HEK293T (cell line): ENCODE measurements around the gene PPARGC1A.

ENCODE experiments used
- ARNT ChIP-seq: fragments of 450-650 bp; IDR thresholded peaks from 2 replicates; pipeline ENCODE4 v1.6.1; 2017; ENCODE audit warnings: mild to moderate bottlenecking
- CTBP1 ChIP-seq: fragments of 450-650 bp; IDR thresholded peaks from 2 replicates; pipeline ENCODE4 v1.6.1; 2016; ENCODE audit warnings: borderline replicate concordance
- ELF4 ChIP-seq: fragments of 450-650 bp; IDR thresholded peaks from 2 replicates; pipeline ENCODE4 v1.6.1; 2017; ENCODE audit warnings: antibody characterized with exemption
- FOXM1 ChIP-seq: fragments of 450-650 bp; IDR thresholded peaks from 2 replicates; pipeline ENCODE4 v1.6.1; 2017; ENCODE audit warnings: mild to moderate bottlenecking, borderline replicate concordance
- LEF1 ChIP-seq: fragments of 450-650 bp; IDR thresholded peaks from 2 replicates; pipeline ENCODE4 v1.6.1; 2017; ENCODE audit warnings: mild to moderate bottlenecking, borderline replicate concordance

GRCh38 chr4:23788027-23788426 lies 101.8 kb downstream of the PPARGC1A start:
- no peak for TF ChIP-seq FOXM1
- TF ChIP-seq CTBP1, result no peak
- no peak for TF ChIP-seq LEF1
- TF ChIP-seq ARNT, result no peak
- TF ChIP-seq ELF4, result no peak
